GM12801 (cell line): Measurements from ENCODE around the gene SIAH2.

Experiments used
- CTCF ChIP-seq: IDR thresholded peaks from one replicate; pipeline ENCODE4 v1.5.1; 2011; ENCODE audit warnings: control low read depth; ENCODE audit not compliant: insufficient read length; ENCODE audit errors: extremely low read depth

The SIAH2 gene

GRCh38 chr3:150745832-150746231 is 17.1 kb downstream of the SIAH2 start:
- TF ChIP-seq CTCF: no peak

GRCh38 chr3:150744919-150745211 is 18.1 kb downstream of the SIAH2 start:
- no peak for TF ChIP-seq CTCF

GRCh38 chr3:150744041-150744918 is 18.7 kb downstream of the SIAH2 start:
- no peak for TF ChIP-seq CTCF

- no peak for TF ChIP-seq CTCF
Measured at GRCh38 chr3:150743508-150743907, 19.5 kb downstream of the SIAH2 start.

GRCh38 chr3:150742679-150743078 is 20.3 kb downstream of the SIAH2 start:
- no peak for TF ChIP-seq CTCF

GRCh38 chr3:150742141-150742523 is 20.8 kb downstream of the SIAH2 start:
- no peak for TF ChIP-seq CTCF

GRCh38 chr3:150741497-150742140 is 21.4 kb downstream of the SIAH2 start:
- TF ChIP-seq CTCF: no peak
